Activated CD8-positive, alpha-beta memory T cell treated with anti-CD3 and anti-CD28 coated beads, Interleukin-2, amount 50 U/mL, for 48 hours (primary cell): ENCODE data around the gene MAPRE3.

Experiments used
- DNase-seq: peaks from one replicate; pipeline ENCODE4 v3.0.0-alpha.2; 2020

The MAPRE3 gene

DNA sequence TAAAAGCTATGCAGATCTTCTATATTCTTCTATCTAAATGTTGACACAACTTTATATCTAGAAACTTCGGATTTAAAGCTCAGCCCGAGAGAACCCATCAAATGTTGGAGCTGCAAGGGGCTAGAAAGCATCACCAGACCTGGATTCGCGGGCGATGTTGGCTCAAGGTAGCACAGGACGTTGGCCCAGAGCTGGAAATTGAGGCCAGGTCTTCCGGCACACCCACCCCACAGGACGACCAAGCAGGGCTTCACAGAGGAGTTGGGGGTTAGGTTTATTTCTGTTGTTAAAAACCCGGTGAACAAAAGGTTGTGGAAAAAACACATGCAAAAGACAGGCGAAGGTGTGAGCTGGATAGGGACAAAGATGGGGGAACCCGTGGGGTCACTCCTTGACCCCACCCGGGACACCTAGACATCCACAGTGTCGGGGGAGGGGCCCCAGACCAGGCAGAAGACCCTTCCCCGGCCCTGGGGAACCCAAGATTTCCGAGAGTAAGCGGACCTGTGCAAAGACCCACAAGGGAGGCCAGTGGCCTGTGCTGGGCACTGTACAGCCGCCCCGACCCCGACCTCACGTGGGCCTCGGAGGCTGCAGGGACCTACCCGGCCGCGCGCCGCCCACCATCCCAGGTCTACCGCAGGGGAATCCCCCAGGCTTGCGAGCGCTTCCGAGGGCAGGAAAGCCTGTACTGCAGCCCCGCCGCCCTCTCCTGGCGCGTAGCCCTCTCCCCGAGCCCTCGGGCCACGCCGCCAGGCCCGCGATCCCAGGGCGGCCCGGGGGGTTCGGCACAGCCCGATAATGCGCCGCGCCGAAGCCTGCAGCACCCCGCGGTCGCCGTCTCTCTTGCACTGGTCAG, 79.2 kb downstream of the MAPRE3 start:
- DNase-seq: peak; percentile 86

DNA sequence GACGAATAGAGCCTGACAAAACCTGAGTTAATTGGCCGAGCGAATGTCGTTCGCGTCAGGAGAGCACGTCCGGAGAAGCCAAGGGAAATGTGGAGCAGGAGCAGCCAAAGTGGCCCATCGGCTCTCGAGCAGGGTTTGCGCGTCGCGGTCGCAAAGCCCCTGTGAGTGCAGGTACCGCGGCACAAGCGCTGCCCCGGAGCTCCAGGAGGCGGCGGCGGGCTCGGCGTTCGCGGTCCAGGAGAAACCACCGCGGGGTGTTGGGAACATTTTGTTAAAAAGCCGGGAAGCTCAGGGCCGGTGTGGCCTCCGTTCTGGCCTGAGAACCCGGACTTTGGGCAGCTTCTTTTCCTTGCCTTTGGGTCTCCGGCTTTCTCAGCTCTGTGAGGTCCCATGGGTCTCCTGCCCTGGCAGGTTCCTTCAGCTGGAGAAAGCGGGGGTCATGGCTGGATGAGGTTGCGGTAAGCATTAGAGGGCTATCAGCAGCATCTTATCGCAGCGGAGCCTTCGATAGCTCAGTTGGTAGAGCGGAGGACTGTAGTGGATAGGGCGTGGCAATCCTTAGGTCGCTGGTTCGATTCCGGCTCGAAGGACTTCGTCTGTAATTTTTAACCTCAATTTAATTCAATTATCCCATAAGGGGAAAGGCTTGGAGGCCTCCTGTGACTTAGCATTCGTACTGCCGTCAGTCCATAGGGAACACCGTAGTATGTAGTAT, 80.0 kb downstream of the MAPRE3 start:
- DNase-seq: peak; percentile 99

GRCh38 chr2:27050996-27051901, 80.8 kb downstream of the MAPRE3 start, which contains the start of gene AGBL5:
Gene AGBL5, plus strand, starts transcription at chr2:27051668. Its CDS starts 1,291 bp downstream, at chr2:27052959.
- peak; percentile 99 for DNase-seq

- peak; percentile 73 for DNase-seq
Measured at GRCh38 chr2:27051902-27052645, 81.6 kb downstream of the MAPRE3 start.

DNA sequence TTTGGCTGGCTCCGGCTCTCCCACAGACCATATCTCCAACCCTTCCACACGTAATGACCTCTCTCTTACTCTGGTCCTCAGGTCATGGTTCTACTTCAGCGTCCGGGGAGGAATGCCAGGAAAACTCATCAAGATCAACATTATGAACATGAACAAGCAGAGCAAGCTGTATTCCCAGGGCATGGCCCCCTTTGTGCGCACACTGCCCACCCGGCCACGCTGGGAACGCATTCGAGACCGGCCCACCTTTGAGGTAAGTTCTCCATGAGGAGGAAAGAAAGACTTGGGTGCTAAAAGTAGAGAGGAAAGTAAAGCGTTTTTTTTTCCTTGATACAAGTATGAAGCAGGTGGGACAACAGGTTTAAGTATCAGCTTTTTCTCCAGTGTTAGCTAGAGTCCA, 82.9 kb downstream of the MAPRE3 start:
- DNase-seq: no peak

DNA sequence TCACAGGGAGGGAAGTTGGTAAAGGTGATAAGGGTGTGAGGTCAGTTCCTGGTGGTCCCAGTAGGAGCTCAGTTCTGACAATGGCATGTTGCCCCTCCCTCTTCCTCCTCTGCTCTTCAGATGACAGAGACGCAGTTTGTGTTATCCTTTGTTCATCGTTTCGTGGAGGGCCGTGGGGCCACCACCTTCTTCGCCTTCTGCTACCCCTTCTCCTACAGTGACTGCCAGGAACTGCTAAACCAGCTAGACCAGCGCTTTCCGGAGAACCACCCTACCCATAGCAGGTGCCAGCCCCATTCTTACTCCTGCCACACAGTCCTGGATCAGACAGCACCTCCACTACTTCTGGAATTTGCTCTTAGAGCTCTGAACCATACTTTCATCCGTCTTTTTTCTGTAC, 83.3 kb downstream of the MAPRE3 start:
- DNase-seq: no peak

DNA sequence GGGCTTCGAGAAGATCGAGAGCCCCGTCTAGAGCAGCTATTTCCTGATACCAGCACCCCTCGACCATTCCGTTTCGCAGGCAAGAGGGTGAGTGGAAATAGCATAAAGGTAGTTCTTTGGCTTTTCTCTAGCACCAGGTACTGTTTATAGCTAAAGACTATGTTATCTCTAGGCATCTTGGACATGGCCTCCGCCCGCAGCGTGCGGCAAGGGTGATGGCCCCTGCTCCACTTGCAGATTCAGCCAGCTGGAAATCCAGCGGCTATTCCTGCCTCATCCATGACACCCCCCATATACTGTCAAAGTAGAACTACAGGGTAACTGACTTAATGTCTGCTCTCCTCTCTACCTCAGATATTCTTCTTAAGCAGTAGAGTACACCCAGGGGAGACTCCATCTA, 84.3 kb downstream of the MAPRE3 start:
- no peak for DNase-seq

- DNase-seq: no peak
Measured at GRCh38 chr2:27057184-27057583, 86.7 kb downstream of the MAPRE3 start.

GRCh38 chr2:27058210-27058609, 87.8 kb downstream of the MAPRE3 start:
- DNase-seq: no peak

GRCh38 chr2:27059141-27059820, 88.8 kb downstream of the MAPRE3 start:
- no peak for DNase-seq

DNA sequence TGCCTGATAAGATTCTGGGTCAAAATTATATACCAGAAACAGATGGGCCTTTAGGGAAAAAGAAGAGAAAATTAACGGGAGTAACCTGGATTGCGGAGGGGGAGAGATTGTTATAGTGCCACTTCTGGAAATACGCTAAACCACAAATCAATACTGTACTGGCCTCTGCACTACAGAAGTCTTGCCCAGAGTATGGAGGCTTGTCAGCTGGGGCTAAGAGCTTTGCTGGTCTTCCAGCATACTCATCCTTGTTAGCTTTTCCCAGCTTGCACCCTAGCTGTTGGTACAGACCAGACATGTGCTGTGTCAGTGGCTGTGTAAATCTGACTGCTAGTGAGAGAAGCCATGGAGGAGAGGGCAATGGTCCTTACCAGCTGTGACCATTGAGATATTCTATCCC, 89.9 kb downstream of the MAPRE3 start:
- no peak for DNase-seq

GRCh38 chr2:27065128-27065527, 94.7 kb downstream of the MAPRE3 start:
- no peak for DNase-seq

DNA sequence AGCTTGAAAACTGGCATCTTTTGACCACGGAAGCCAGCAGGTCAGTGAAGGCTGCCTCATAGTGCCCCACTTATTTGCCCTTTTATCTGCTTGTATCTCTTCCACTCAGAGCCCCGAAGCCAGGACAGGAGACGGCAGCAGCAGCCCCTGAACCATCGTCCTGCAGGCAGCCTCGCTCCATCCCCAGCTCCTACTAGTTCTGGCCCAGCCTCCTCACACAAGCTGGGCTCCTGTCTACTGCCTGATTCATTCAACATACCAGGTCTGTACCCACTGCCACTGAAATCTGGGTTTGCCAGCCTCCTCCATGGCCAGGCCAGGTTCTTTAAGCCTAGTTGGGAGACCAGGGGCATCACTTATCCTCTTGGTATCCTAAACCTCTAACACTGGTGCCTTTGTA, 96.9 kb downstream of the MAPRE3 start:
- no peak for DNase-seq

DNA sequence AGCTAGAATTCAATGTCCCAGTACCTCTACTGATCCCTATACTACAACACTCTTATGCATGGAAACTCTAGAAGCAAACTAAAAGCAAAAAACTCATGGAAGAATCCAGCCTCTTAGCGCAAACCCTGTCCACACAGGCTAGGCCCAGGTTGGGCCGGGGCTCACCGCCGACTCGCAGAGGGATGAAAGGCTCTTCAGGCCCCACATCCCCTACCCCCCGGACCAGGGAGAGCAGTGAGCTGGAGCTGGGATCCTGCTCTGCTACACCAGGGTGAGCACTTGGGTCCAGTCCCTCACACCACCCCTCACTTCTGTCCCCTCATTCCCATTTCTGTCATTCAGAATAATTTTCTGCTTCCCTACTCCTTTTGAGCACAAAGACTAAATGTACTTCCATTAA, 99.0 kb downstream of the MAPRE3 start:
- DNase-seq: no peak

- DNase-seq: no peak
Measured at GRCh38 chr2:27069961-27070618, 99.7 kb downstream of the MAPRE3 start.

DNA sequence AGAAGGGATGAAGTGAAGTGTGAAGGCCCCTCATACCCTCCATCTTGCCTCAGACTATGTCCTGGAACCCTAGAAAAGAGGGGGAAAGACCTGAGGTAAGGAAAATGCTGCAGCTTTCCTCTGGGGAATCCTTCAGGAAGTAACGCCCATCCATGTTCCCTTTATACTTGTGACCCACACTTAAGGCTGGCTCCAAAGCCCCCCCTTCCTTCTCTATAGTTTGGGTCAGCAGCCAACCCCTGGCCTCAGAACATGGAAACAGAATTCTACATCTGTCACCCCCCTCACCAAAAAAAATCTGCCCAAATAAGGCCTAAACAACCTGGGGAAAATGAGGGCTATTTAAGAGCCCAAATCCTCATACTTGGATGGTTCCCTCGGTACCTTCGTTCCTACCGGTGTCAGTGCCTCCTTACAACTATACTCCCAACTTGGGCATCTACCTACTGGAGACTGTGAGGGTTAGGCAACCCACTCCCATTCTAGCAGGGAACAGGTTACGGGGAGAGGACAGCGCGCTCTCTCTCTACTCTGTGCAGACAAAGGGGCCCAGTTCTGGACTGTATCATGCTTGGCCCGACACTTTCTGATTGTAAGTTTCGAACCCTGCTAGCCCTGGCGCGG, 100.3 kb downstream of the MAPRE3 start:
- no peak for DNase-seq

DNA sequence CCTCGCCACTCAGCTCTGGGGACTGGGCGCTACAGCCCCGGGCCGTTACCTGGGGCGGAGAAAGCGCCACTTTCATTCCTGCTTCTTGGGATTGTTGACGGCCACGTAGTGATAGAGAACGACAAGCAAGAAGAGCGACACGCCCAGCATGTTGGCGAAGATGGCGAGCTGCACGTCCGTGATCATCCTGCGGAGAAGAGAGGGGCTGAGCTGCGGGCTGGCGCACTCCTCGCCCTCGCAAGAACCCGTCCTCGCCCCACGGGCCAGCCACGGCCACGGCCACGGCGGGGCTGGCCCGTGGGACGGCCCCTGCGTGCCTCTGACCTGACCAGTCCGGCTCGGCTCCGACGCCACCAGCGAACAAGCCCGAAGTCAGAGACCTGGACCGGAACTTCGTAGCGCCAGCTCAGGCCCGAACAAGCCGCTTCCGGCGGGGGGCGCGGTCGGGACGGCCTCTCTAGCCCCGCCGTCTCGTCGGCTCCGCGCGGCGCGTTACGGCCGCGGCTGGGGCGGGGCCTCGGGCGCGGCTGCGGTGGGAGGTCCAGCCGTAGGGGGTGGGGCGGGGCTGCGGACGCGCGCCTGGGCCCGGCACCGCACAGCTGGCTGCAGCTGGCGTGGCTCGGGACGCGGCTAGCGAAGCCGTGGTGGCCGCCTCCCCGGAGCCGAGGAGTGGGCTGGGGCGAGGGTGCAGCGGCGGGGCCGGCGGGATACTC, 101.0 kb downstream of the MAPRE3 start, which contains the start of gene OST4:
Gene OST4 (minus strand): TSS at position 378 of the 713 bp plus-strand sequence.
- peak; percentile 94 for DNase-seq

DNA sequence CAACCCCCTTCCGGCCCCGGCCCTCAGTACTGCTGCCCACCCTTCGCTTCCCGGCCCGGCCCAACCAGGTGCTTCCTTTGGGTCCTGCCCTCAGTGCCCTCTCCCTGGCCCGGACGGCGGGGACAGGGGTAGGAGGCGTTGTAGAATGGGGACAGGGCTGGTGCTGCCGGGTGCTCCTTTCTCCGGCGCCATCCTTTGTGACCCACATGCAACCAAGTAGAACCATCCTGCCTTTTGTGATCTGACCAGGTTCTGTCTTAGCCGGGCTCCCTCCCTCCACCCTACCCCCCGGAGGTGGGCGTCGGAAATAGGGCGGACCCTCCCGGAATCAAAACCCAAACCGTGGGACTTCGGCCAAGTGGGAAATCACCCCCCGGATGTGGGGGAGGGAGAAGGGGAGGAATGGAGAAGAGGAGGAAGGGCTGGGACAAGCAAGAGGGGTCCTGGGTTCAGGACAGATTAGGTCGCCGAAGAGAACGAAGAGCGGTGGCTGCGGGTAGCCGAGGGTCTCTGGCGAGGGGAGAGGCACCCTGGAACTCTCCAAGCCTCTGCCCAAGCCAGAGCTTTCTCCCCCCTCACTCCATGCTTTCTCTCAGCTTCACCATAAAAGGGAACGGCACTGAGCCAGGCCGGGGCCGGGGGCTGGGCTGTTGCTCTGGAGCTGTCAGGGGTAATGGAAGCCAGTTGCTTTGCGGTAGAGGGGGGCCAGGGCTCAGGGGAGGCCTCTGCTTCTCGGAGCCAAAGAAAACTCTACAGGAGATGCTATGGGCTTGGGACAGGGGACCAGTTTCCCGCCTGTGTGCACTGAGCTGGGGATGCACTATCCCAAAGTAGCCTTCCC, 101.8 kb downstream of the MAPRE3 start:
- DNase-seq: no peak

- DNase-seq: no peak
Measured at GRCh38 chr2:27072920-27073319, 102.5 kb downstream of the MAPRE3 start.
